Ishikawa (cell line): Measurements from ENCODE around the gene DENND4C.
"Not testable (repeated sequence)": the region's sequence is repeated elsewhere in the genome, so short reads cannot be mapped to it uniquely, and the experiment has no call there.

Source experiments
- RAD21 ChIP-seq: IDR thresholded peaks from 2 replicates; pipeline ENCODE4 v1.6.1; 2012; ENCODE audit warnings: low read depth
- TAF1 ChIP-seq: IDR thresholded peaks from 2 replicates; pipeline ENCODE4 v1.6.1; 2012; ENCODE audit warnings: low read depth, mild to moderate bottlenecking
- TEAD4 ChIP-seq: IDR thresholded peaks from 2 replicates; pipeline ENCODE4 v1.6.1; 2012
- TF ChIP-seq, protein P1 (sequence below): IDR thresholded peaks from 2 replicates; pipeline ENCODE4 v1.6.1; 2012; ENCODE audit warnings: low read depth, mild to moderate bottlenecking

DNA sequence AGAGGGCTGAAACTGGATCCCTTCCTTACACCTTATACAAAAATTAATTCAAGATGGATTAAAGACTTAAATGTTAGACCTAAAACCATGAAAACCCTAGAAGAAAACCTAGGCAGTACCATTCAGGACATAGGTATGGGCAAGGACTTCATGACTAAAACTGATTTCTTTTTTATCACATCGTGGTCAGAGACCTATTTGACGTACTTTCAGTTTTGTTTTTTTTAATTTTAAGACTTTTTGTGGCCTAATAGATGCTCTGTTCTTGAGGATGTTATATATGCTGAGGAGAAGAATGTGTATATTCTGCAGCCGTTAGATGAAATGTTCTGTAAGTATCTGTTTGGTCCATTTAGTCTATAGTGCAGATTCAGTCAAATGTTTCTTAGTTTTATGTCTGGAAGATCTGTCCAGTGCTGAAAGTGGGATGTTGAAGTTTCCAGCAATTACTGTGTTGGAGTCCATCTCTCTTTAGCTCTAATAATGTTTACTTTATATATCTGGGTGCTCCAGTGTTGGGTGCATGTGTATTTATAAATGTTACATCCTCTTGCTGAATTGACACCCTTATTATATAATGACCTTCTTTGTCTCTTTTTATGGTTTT is 36.4 kb downstream of the DENND4C start:
- not testable (repeated sequence) for TF ChIP-seq RAD21, TEAD4, TAF1
- TF ChIP-seq, protein P1, sequence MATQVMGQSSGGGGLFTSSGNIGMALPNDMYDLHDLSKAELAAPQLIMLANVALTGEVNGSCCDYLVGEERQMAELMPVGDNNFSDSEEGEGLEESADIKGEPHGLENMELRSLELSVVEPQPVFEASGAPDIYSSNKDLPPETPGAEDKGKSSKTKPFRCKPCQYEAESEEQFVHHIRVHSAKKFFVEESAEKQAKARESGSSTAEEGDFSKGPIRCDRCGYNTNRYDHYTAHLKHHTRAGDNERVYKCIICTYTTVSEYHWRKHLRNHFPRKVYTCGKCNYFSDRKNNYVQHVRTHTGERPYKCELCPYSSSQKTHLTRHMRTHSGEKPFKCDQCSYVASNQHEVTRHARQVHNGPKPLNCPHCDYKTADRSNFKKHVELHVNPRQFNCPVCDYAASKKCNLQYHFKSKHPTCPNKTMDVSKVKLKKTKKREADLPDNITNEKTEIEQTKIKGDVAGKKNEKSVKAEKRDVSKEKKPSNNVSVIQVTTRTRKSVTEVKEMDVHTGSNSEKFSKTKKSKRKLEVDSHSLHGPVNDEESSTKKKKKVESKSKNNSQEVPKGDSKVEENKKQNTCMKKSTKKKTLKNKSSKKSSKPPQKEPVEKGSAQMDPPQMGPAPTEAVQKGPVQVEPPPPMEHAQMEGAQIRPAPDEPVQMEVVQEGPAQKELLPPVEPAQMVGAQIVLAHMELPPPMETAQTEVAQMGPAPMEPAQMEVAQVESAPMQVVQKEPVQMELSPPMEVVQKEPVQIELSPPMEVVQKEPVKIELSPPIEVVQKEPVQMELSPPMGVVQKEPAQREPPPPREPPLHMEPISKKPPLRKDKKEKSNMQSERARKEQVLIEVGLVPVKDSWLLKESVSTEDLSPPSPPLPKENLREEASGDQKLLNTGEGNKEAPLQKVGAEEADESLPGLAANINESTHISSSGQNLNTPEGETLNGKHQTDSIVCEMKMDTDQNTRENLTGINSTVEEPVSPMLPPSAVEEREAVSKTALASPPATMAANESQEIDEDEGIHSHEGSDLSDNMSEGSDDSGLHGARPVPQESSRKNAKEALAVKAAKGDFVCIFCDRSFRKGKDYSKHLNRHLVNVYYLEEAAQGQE: peak; percentile 78
